Sigmoid colon (tissue), 7 donors: Measurements from ENCODE around the gene LPAR1. TPM values are rescaled to one million over a fixed set of nuclear protein-coding genes. Genes with fewer than 3 reads are reported as not detected.

Source experiments
- DNase-seq: peaks from one replicate; pipeline ENCODE4 v3.0.0-alpha.2; 2019
- H3K27ac ChIP-seq, 4 donors: fragments of 200-600 bp; sonication (generic); one replicate each; pipeline ENCODE4 v1.5.1; 2016 to 2019; ENCODE audit warnings: mild to moderate bottlenecking in 1 of 4
- H3K27me3 ChIP-seq, 3 donors: fragments of 200-600 bp; sonication (generic); one replicate each; pipeline ENCODE4 v1.5.1; 2019; ENCODE audit warnings: mild to moderate bottlenecking in 1 of 3
- H3K36me3 ChIP-seq, 4 donors: fragments of 200-600 bp; sonication (generic); one replicate each; pipeline ENCODE4 v1.5.1; 2016 to 2019
- H3K4me1 ChIP-seq, 4 donors: fragments of 200-600 bp; sonication (generic); one replicate each; pipeline ENCODE4 v1.5.1; 2017 to 2019
- H3K4me3 ChIP-seq, 4 donors: fragments of 200-600 bp; sonication (generic); one replicate each; pipeline ENCODE4 v1.5.1; 2017 to 2019; ENCODE audit warnings: mild to moderate bottlenecking in 2 of 4, moderate library complexity in 1 of 4
- H3K9me3 ChIP-seq, 4 donors: fragments of 200-600 bp in 3 of 4; sonication (generic) in 3 of 4; one replicate each; pipeline versions ENCODE4 v1.5.1 to v1.6.1; 2013 to 2019
- EP300 ChIP-seq, 4 donors: sonication (generic); formaldehyde crosslinking; IDR thresholded peaks; one replicate each; pipeline ENCODE4 v1.6.1; 2017; ENCODE audit warnings: antibody characterized with exemption in 4 of 4
- POLR2A ChIP-seq, 2 donors: fragments of 450-650 bp; IDR thresholded peaks; one replicate each; pipeline ENCODE4 v1.6.1; 2016; ENCODE audit warnings: antibody characterized with exemption in 2 of 2, mild to moderate bottlenecking in 2 of 2, moderate library complexity in 2 of 2
- POLR2AphosphoS5 ChIP-seq, 4 donors: sonication (generic); formaldehyde crosslinking; IDR thresholded peaks; one replicate each; pipeline ENCODE4 v1.6.1; 2017; ENCODE audit warnings: antibody characterized with exemption in 4 of 4
- WGBS, 2 donors: extraction: QIAGEN DNeasy Blood & Tissue Kit; methylation state at CpG; one replicate each; pipeline ENCODE4 v1.1.7; 2013; 5-methylcytosine and 5-hydroxymethylcytosine counted together
- intact Hi-C: fragments of 100-400 bp; cut with DNase I; formaldehyde crosslinking; loops from one replicate; pipeline ENCODE4 v1.15.1; 2023
- polyA plus RNA-seq, 3 donors: library from polyadenylated mRNA; stranded (reverse); fragments of 200-250 nt; gene quantifications; one replicate each; pipeline ENCODE4 v1.2.3, GENCODE V29; 2013
- total RNA-seq, 4 donors: library from RNA; depleted of rRNA; stranded (reverse); fragments of >200 nt; gene quantifications; one replicate each; pipeline ENCODE4 v1.1.0, GENCODE V29; 2016
- TF ChIP-seq, protein P1 (sequence below), 4 experiments: fragments of 450-650 bp in 3 of 4; fragments of 200-600 bp in 1 of 4; IDR thresholded peaks; one replicate each; pipeline ENCODE4 v1.5.1; 2016 to 2019; ENCODE audit warnings: antibody characterized with exemption in 4 of 4, mild to moderate bottlenecking in 3 of 4, moderate library complexity in 2 of 4
- donor health status: healthy with polysubstance abuse.
- donor health status: Bipolar disorder and iron deficiency.
- donor health status: healthy.

The LPAR1 gene
- total and polyA plus RNA-seq, 7 donors: 11.3 to 62.4 (median 34.9) TPM

DNA sequence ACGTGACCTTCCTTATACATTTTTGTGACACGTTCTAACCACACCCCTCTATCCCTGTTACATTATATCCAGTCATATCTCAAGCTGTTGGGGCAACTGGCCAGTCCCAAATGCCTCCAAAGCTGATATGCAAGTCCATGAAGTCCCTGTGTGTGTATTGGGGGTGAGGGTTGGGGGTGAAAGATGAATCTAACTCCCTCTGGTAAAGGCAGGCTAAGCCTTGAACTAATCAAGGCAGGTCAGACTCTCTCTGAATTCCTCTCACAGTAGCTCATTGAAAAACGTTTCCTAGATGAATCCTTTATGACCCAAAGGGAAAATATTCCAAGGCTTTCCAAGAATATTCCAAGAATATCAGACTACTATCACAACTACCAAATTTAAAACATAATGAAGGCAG is 195.3 kb downstream of the LPAR1 start:
- Histone ChIP-seq H3K27ac (no peak overlapping the region), H3K9me3 (no peaks in the 10 kb centered on the region), H3K36me3 (no peaks in the 10 kb centered on the region), H3K27me3 (no peaks in the 10 kb centered on the region), H3K4me3 (no peak overlapping the region), H3K4me1 (no peaks in the 10 kb centered on the region)
- intact Hi-C loops: no loop called here
- TF ChIP-seq, protein P1, sequence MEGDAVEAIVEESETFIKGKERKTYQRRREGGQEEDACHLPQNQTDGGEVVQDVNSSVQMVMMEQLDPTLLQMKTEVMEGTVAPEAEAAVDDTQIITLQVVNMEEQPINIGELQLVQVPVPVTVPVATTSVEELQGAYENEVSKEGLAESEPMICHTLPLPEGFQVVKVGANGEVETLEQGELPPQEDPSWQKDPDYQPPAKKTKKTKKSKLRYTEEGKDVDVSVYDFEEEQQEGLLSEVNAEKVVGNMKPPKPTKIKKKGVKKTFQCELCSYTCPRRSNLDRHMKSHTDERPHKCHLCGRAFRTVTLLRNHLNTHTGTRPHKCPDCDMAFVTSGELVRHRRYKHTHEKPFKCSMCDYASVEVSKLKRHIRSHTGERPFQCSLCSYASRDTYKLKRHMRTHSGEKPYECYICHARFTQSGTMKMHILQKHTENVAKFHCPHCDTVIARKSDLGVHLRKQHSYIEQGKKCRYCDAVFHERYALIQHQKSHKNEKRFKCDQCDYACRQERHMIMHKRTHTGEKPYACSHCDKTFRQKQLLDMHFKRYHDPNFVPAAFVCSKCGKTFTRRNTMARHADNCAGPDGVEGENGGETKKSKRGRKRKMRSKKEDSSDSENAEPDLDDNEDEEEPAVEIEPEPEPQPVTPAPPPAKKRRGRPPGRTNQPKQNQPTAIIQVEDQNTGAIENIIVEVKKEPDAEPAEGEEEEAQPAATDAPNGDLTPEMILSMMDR (IDR thresholded peaks at IDR 0.05): no peak
- TF ChIP-seq POLR2AphosphoS5 (IDR thresholded peaks at IDR 0.05) (no peak), EP300 (IDR thresholded peaks at IDR 0.05) (no peak), POLR2A (IDR thresholded peaks at IDR 0.05) (no peak)
- DNase-seq: no peak
- WGBS, 2 donors: 48 to 67% methylated on average over 3 of the region's 3 CpGs

DNA sequence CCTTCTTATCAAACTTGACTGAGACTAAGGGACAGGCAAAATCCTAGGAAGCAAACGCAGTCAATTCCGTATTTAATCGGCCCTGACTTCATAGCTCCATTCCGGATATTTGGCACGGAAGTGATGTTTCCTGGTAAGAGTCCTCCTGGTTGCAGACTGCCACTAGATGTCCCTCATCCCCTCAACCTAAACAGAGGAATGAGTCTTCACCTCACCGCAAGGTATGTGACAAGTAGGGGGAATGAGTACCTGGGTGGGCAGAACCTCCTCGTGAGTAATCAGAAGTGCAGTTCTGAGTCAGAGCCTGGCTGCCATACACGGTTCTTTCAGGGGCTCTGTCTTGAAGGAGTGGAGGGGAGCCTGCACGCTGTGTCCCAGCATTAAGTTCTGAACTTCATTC is 196.1 kb downstream of the LPAR1 start:
- Histone ChIP-seq H3K4me3 (no peak overlapping the region), H3K36me3 (no peaks in the 10 kb centered on the region), H3K4me1 (no peaks in the 10 kb centered on the region), H3K27me3 (no peaks in the 10 kb centered on the region), H3K9me3 (no peaks in the 10 kb centered on the region), H3K27ac (no peak overlapping the region)
- no peak for DNase-seq
- TF ChIP-seq, protein P1 (IDR thresholded peaks at IDR 0.05): no peak
- TF ChIP-seq POLR2AphosphoS5 (IDR thresholded peaks at IDR 0.05): no peak
- TF ChIP-seq EP300 (IDR thresholded peaks at IDR 0.05): no peak
- TF ChIP-seq POLR2A (IDR thresholded peaks at IDR 0.05): no peak
- intact Hi-C loops: no loop called here
- 79 to 87% methylated on average over 9 of the region's 9 CpGs for WGBS, 2 donors

DNA sequence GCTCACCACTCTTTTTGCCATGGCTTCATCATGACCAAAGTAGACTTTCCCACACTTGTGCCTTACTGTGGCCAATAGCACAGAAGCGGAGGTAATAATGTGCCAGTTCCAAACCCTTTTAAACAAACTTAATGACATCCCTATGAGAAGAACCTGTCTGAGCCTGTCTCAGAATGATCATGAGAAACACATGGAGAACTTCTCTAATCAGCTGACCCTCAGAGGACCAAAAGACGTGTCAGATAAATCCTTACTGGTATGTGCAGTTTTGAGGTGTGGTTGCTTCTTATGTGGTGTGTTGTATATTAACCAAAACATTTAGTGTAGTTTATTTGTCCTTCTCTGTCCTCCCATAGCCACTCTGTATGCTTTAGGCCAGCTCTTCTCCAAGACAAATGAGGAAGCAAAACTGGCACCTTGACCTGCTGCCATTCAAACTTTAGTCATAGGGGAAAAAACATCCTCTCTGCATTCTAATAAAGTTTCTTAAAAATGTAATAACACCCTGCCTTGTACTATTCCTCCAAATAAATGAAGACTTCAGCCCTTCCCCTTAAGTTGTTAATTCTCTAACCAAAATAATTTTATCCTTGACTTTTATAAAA is 200.8 kb downstream of the LPAR1 start:
- H3K4me3 ChIP-seq: no peak overlapping the region
- WGBS, 2 donors: 79 to 88% methylated on average over 2 of the region's 2 CpGs
- DNase-seq: no peak
- H3K9me3 ChIP-seq: no peaks in the 10 kb centered on the region
- TF ChIP-seq POLR2AphosphoS5 (IDR thresholded peaks at IDR 0.05): no peak
- TF ChIP-seq, protein P1 (IDR thresholded peaks at IDR 0.05): no peak
- TF ChIP-seq POLR2A (IDR thresholded peaks at IDR 0.05): no peak
- TF ChIP-seq EP300 (IDR thresholded peaks at IDR 0.05): no peak
- H3K36me3 ChIP-seq: no peaks in the 10 kb centered on the region
- intact Hi-C loops: no loop called here
- no peak overlapping the region for H3K27ac ChIP-seq
- H3K4me1 ChIP-seq: no peaks in the 10 kb centered on the region
- no peaks in the 10 kb centered on the region for H3K27me3 ChIP-seq

DNA sequence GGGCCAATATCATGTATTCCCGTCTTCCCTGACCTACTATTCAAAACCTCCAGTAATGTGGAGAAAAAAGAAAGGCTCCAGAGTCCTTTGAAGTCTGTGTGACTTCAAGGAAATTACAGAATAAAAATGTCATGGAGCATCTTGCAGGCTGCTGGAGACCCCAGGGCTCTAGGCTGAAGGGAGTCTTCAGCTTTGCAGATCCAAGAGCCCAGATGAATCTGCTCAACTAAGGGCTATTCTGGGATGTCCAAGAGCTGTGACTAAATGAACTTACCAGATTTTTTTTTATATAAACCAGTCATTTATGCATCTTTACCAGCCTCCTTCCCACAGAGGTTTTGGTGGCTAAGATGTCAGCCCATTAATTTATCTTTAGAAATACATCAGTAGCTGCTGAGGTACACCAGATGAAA is 202.4 kb downstream of the LPAR1 start:
- H3K27me3 ChIP-seq: no peaks in the 10 kb centered on the region
- H3K27ac ChIP-seq: no peak overlapping the region
- H3K4me3 ChIP-seq: no peak overlapping the region
- no peaks in the 10 kb centered on the region for H3K4me1 ChIP-seq
- intact Hi-C loops: no loop called here
- H3K9me3 ChIP-seq: no peaks in the 10 kb centered on the region
- TF ChIP-seq POLR2AphosphoS5 (IDR thresholded peaks at IDR 0.05) (no peak), EP300 (IDR thresholded peaks at IDR 0.05) (no peak), POLR2A (IDR thresholded peaks at IDR 0.05) (no peak)
- TF ChIP-seq, protein P1 (IDR thresholded peaks at IDR 0.05): no peak
- no peak for DNase-seq
- no peaks in the 10 kb centered on the region for H3K36me3 ChIP-seq
- 89 to 94% methylated on average over 1 of the region's 1 CpG for WGBS, 2 donors

DNA sequence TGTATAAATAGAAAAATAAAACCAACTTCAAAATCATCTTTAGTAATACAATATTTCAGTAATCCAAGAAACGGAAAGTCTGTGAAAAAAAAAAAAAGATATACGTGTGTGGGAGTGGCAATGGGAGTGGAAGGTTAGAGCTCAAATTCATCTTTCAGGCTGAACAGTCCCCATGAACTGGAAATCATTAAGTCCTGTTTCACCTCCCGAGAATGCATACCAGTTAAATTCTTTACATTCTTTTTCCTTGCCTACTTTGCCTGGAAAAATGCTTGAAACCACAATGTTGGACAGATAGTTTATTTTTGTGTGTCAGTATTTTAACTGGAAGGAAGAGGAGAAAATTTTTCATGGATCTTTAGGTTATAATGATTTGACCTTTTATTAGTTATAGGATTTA is 202.9 kb downstream of the LPAR1 start:
- Histone ChIP-seq H3K27ac (no peak overlapping the region), H3K4me1 (no peaks in the 10 kb centered on the region), H3K9me3 (no peaks in the 10 kb centered on the region), H3K27me3 (no peaks in the 10 kb centered on the region), H3K4me3 (no peak overlapping the region), H3K36me3 (no peaks in the 10 kb centered on the region)
- intact Hi-C loops: no loop called here
- WGBS, 2 donors: 81 to 82% methylated on average over 3 of the region's 3 CpGs
- no peak for DNase-seq
- TF ChIP-seq EP300 (IDR thresholded peaks at IDR 0.05): no peak
- TF ChIP-seq, protein P1 (IDR thresholded peaks at IDR 0.05): no peak
